ENCODE measurements around the gene IQGAP1. TPM values are rescaled to one million over a fixed set of nuclear protein-coding genes. Genes with fewer than 3 reads are reported as not detected.

The IQGAP1 gene
- total RNA-seq, 1 experiment from 2014 or later = 113 TPM

DNA sequence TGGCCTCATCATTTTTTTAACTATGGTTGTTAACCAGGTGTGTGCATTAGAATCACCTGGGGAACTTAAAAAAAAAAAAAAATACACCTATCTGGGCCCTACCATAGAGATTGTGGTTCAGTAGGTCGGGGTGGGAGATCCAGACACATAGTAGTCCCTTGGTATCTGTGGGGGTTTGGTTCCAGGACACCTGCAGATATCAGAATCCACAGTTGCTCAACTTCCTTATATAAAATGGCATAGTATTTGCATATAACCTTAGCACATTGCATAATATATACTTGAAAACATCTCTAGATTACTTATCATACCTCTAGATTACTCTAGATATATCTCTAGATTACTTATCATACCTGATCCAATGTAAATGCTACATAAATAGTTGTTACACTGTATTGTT lies 5.0 kb downstream of the IQGAP1 start:
- no peak overlapping the region for H2AFZ ChIP-seq (ENCODE audit: low read depth, low read length, poor library complexity, severe bottlenecking)
- BruUV-seq (replicated peaks) = no TSS peak
- no peak overlapping the region for H3K27ac ChIP-seq (ENCODE audit: low read depth, low read length)
- TF ChIP-seq CEBPB (IDR thresholded peaks at IDR 0.05; ENCODE audit: low read depth) (no peak), YY1 (IDR thresholded peaks at IDR 0.05; ENCODE audit: extremely low read depth, insufficient replicate concordance, low read depth, low read length) (no peak), POLR2A (IDR thresholded peaks at IDR 0.05; ENCODE audit: borderline replicate concordance, extremely low read depth, insufficient read depth, insufficient read length) (no peak), FOSL1 (IDR thresholded peaks at IDR 0.05; ENCODE audit: low read depth) (no peak), EZH2phosphoT487 (IDR thresholded peaks at IDR 0.05; ENCODE audit: borderline replicate concordance) (no peak), SIN3A (IDR thresholded peaks at IDR 0.05; ENCODE audit: low read depth) (no peak), ZFX (IDR thresholded peaks at IDR 0.05) (no peak), ZBTB33 (IDR thresholded peaks at IDR 0.05; ENCODE audit: extremely low read depth, insufficient replicate concordance, low read length) (no peak), CTCF (IDR thresholded peaks at IDR 0.05 in 2 of 3, conservative IDR thresholded peaks at IDR 0.05 in 1 of 3; ENCODE audit: borderline replicate concordance in 1 of 3, insufficient read depth in 1 of 3, low read depth in 2 of 3, low read length in 2 of 3) (no peak), POLR2AphosphoS5 (IDR thresholded peaks at IDR 0.05; ENCODE audit: low read depth, low read length) (no peak), ZNF274 (IDR thresholded peaks at IDR 0.05; ENCODE audit: low read depth, low read length) (no peak), ELF1 (IDR thresholded peaks at IDR 0.05; ENCODE audit: borderline replicate concordance, low read depth) (no peak), RAD21 (IDR thresholded peaks at IDR 0.05; ENCODE audit: low read depth) (no peak), EZH2 (IDR thresholded peaks at IDR 0.05) (no peak), SRF (IDR thresholded peaks at IDR 0.05; ENCODE audit: low read depth) (no peak)
- TF ChIP-seq, protein P1, sequence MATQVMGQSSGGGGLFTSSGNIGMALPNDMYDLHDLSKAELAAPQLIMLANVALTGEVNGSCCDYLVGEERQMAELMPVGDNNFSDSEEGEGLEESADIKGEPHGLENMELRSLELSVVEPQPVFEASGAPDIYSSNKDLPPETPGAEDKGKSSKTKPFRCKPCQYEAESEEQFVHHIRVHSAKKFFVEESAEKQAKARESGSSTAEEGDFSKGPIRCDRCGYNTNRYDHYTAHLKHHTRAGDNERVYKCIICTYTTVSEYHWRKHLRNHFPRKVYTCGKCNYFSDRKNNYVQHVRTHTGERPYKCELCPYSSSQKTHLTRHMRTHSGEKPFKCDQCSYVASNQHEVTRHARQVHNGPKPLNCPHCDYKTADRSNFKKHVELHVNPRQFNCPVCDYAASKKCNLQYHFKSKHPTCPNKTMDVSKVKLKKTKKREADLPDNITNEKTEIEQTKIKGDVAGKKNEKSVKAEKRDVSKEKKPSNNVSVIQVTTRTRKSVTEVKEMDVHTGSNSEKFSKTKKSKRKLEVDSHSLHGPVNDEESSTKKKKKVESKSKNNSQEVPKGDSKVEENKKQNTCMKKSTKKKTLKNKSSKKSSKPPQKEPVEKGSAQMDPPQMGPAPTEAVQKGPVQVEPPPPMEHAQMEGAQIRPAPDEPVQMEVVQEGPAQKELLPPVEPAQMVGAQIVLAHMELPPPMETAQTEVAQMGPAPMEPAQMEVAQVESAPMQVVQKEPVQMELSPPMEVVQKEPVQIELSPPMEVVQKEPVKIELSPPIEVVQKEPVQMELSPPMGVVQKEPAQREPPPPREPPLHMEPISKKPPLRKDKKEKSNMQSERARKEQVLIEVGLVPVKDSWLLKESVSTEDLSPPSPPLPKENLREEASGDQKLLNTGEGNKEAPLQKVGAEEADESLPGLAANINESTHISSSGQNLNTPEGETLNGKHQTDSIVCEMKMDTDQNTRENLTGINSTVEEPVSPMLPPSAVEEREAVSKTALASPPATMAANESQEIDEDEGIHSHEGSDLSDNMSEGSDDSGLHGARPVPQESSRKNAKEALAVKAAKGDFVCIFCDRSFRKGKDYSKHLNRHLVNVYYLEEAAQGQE (IDR thresholded peaks at IDR 0.05; ENCODE audit: low read depth) = no peak
- TF ChIP-seq, protein P2, sequence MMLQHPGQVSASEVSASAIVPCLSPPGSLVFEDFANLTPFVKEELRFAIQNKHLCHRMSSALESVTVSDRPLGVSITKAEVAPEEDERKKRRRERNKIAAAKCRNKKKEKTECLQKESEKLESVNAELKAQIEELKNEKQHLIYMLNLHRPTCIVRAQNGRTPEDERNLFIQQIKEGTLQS (IDR thresholded peaks at IDR 0.05) = no peak
- peaks cover 12 to 26% of the 10 kb centered on the region in 2 experiments; a peak in 3 of 4 replicates for H3K4me1 ChIP-seq (ENCODE audit: control insufficient read depth in 1 of 2, insufficient read depth in 2 of 2, low read length in 2 of 2)
- ATAC-seq (no peak), DNase-seq (ENCODE audit: low read depth, low spot score) (no peak)
- H3K9me3 ChIP-seq (ENCODE audit: control insufficient read depth in 1 of 2, insufficient read depth in 1 of 2, low read depth in 1 of 2, low read length in 2 of 2) = no peaks in the 10 kb centered on the region
- intact Hi-C loops (cut with micrococcal nuclease) = no loop called here
- no peaks in the 10 kb centered on the region for H3K27me3 ChIP-seq (ENCODE audit: insufficient read depth, low read length)
- no peak overlapping the region for H3K9ac ChIP-seq (ENCODE audit: low read length)
- H3K9me2 ChIP-seq (ENCODE audit: insufficient read depth) = no peaks in the 10 kb centered on the region
- H4K20me1 ChIP-seq (ENCODE audit: insufficient read depth) = no peaks in the 10 kb centered on the region
- RAD21 ChIA-PET (ENCODE audit: low non-redundant PET in 1 of 2, low total read pairs in 2 of 2, uncharacterized antibody in 2 of 2, unreplicated experiment in 2 of 2) = no interaction called here
- H3K4me2 ChIP-seq (ENCODE audit: low read length) = no peak overlapping the region
- H3K79me2 ChIP-seq (ENCODE audit: insufficient read depth, low read length) = peaks cover 84% of the 10 kb centered on the region
- CTCF ChIA-PET = no interaction called here
- H3K4me3 ChIP-seq (replicated peaks in 1 of 2; ENCODE audit: low read depth in 1 of 2, low read length in 2 of 2) = no peak overlapping the region
- POLR2A ChIA-PET = interaction anchor here (0.6 kb wide), 1 partner anchor 16 kb away, joined by 3 read pairs; no protein-coding TSS in a partner anchor
- H3K36me3 ChIP-seq (ENCODE audit: control insufficient read depth in 1 of 2, insufficient read depth in 2 of 2, low read length in 2 of 2) = peaks cover 2 to 18% of the 10 kb centered on the region in 2 experiments; a peak in 3 of 4 replicates
